H1 (cell line): ENCODE results near the gene MEMO1.
"Not testable (repeated sequence)": the region's sequence is repeated elsewhere in the genome, so short reads cannot be mapped to it uniquely, and the experiment has no call there.

Experiments used
- CTCF ChIP-seq, 3 experiments: IDR thresholded peaks; 1 replicate in 2 of 3; 2 replicates in 1 of 3; pipeline versions ENCODE4 v1.5.1 to v1.6.1; 2011; ENCODE audit warnings: low read length in 3 of 3, mild to moderate bottlenecking in 3 of 3, inconsistent platforms in 2 of 3, low read depth in 1 of 3, moderate library complexity in 1 of 3; ENCODE audit not compliant: insufficient read depth in 1 of 3; ENCODE audit errors: control extremely low read depth in 1 of 3
- EGR1 ChIP-seq: IDR thresholded peaks from 2 replicates; pipeline ENCODE4 v1.6.1; 2011; ENCODE audit warnings: low read depth, low read length, borderline replicate concordance
- EZH2 ChIP-seq: fragments of 200-600 bp; sonication (generic); IDR thresholded peaks from 2 replicates; pipeline ENCODE4 v1.7.1; 2012; ENCODE audit warnings: low read depth, mild to moderate bottlenecking, moderate library complexity, low read length, inconsistent platforms; ENCODE audit not compliant: severe bottlenecking
- KDM5A ChIP-seq: fragments of 200-600 bp; IDR thresholded peaks from 2 replicates; pipeline ENCODE4 v1.7.1; 2012; ENCODE audit warnings: mild to moderate bottlenecking, low read length, inconsistent platforms, mixed read lengths
- MAFK ChIP-seq: IDR thresholded peaks from 2 replicates; pipeline ENCODE4 v1.6.1; 2012; ENCODE audit warnings: low read depth, mild to moderate bottlenecking, improper control_type of control experiment, low read length
- POLR2A ChIP-seq, 2 experiments: IDR thresholded peaks; 1 replicate in 1 of 2; 2 replicates in 1 of 2; pipeline ENCODE4 v1.6.1; 2011; ENCODE audit warnings: low read depth in 2 of 2, low read length in 2 of 2, mild to moderate bottlenecking in 2 of 2; ENCODE audit errors: control extremely low read depth in 1 of 2
- SIRT6 ChIP-seq: IDR thresholded peaks from one replicate; pipeline ENCODE4 v1.7.1; 2012; ENCODE audit warnings: low read length, inconsistent platforms
- TAF7 ChIP-seq: optimal IDR thresholded peaks from 2 replicates; pipeline ENCODE3; 2011; ENCODE audit warnings: low read depth, mild to moderate bottlenecking, inconsistent platforms, low read length, moderate library complexity, borderline replicate concordance
- TCF12 ChIP-seq: IDR thresholded peaks from 2 replicates; pipeline ENCODE4 v1.6.1; 2011; ENCODE audit warnings: low read depth, mild to moderate bottlenecking, low read length
- USF2 ChIP-seq: IDR thresholded peaks from 2 replicates; pipeline ENCODE4 v1.6.1; 2011; ENCODE audit warnings: low read length, improper control_type of control experiment

GRCh38 chr2:31898346-31898745, 112.5 kb downstream of the MEMO1 start:
- TF ChIP-seq EZH2; MAFK; TAF7; CTCF (IDR thresholded peaks at IDR 0.05; ENCODE audit: control extremely low read depth in 1 of 3, insufficient read depth in 1 of 3, low read depth in 1 of 3, low read length in 3 of 3); SIRT6; POLR2A (IDR thresholded peaks at IDR 0.05; ENCODE audit: control extremely low read depth in 1 of 2, low read depth in 2 of 2, low read length in 2 of 2); USF2; TCF12; EGR1; KDM5A: not testable (repeated sequence)
